A673 (cell line): ENCODE measurements around the gene TEKT4. TPM values are rescaled to one million over a fixed set of nuclear protein-coding genes. Genes with fewer than 3 reads are reported as not detected.

Experiments
- BruUV-seq: library from RNA; stranded (reverse); fragments of 400-500 nt; replicated peaks from 2 replicates; lab custom pipeline; 2021; lab: Mats Ljungman, UMichigan
- CTCF ChIA-PET: fragments of 300-600 bp; sonication (Branson Sonifier 250); formaldehyde crosslinking; loops from one replicate; lab custom pipeline; 2022; ENCODE audit warnings: antibody characterized with exemption; lab: Charles Lee
- POLR2A ChIA-PET: fragments of 300-600 bp; sonication (Branson Sonifier 250); formaldehyde crosslinking; loops from one replicate; lab custom pipeline; 2022; ENCODE audit warnings: antibody characterized with exemption; ENCODE audit not compliant: low non-redundant PET; lab: Charles Lee
- DNase-seq: peaks from one replicate; pipeline ENCODE4 v3.0.0-alpha.2; 2015; ENCODE audit warnings: low spot score
- H3K27ac ChIP-seq: fragments of 200-600 bp; sonication (generic); 2 replicates; pipeline ENCODE4 v1.5.1; 2016; ENCODE audit warnings: mixed run types, low read depth, mild to moderate bottlenecking, mixed read lengths, antibody characterized with exemption, low read length; ENCODE audit not compliant: poor library complexity, severe bottlenecking
- H3K27me3 ChIP-seq: fragments of 200-600 bp; sonication (generic); replicated peaks from 2 replicates; pipeline ENCODE4 v1.6.1; 2017; ENCODE audit warnings: mixed run types, low read depth, mild to moderate bottlenecking, mixed read lengths, antibody characterized with exemption, low read length; ENCODE audit not compliant: insufficient read depth, poor library complexity
- H3K36me3 ChIP-seq: fragments of 200-600 bp; sonication (generic); 2 replicates; pipeline ENCODE4 v1.6.1; 2016; ENCODE audit warnings: mixed run types, mild to moderate bottlenecking, mixed read lengths, antibody characterized with exemption, low read length; ENCODE audit not compliant: insufficient read depth, poor library complexity, severe bottlenecking
- H3K4me1 ChIP-seq: fragments of 200-600 bp; sonication (generic); 2 replicates; pipeline ENCODE4 v1.6.1; 2017; ENCODE audit warnings: mixed run types, mild to moderate bottlenecking, mixed read lengths, antibody characterized with exemption, low read length; ENCODE audit not compliant: insufficient read depth, poor library complexity, severe bottlenecking
- H3K4me3 ChIP-seq: fragments of 200-600 bp; sonication (generic); 2 replicates; pipeline ENCODE4 v1.5.1; 2016; ENCODE audit warnings: low read depth, mixed run types, mild to moderate bottlenecking, mixed read lengths, low read length; ENCODE audit not compliant: poor library complexity, severe bottlenecking
- H3K9me3 ChIP-seq: fragments of 200-600 bp; sonication (generic); 2 replicates; pipeline ENCODE4 v1.6.1; 2016; ENCODE audit warnings: mixed run types, low read depth, mild to moderate bottlenecking, mixed read lengths, antibody characterized with exemption, low read length; ENCODE audit not compliant: poor library complexity, severe bottlenecking
- CTCF ChIP-seq: fragments of 300-800, 200-600 bp; sonication (generic); conservative IDR thresholded peaks from 2 replicates; pipeline ENCODE4 v1.5.1; 2017; ENCODE audit warnings: low read depth, mild to moderate bottlenecking, antibody characterized with exemption, low read length, moderate library complexity, mixed read lengths
- EZH2 ChIP-seq: fragments of 200-600 bp; sonication (generic); IDR thresholded peaks from 2 replicates; pipeline ENCODE4 v1.6.1; 2017; ENCODE audit warnings: borderline replicate concordance, low read depth, mild to moderate bottlenecking, mixed read lengths, antibody characterized with exemption, low read length; ENCODE audit not compliant: poor library complexity, severe bottlenecking
- intact Hi-C: fragments of 100-400 bp; cut with micrococcal nuclease; formaldehyde crosslinking; loops from one replicate; pipeline ENCODE4 v1.10.0; 2022; ENCODE audit not compliant: unreplicated experiment
- total RNA-seq: library from RNA; stranded (reverse); gene quantifications from 2 replicates; pipeline ENCODE4 v1.2.3, GENCODE V29; 2021

Gene TEKT4
- total RNA-seq, 1 experiment from 2014 or later: not detected

GRCh38 chr2:94875064-94875819, 4.0 kb downstream of the TEKT4 start:
- TF ChIP-seq CTCF (no peak), EZH2 (no peak)

GRCh38 chr2:94875820-94876522, 4.7 kb downstream of the TEKT4 start:
- BruUV-seq: no TSS peak
- Histone ChIP-seq H3K27ac (no peak overlapping the region), H3K9me3 (no peaks in the 10 kb centered on the region), H3K4me3 (no peak overlapping the region), H3K36me3 (no peaks in the 10 kb centered on the region), H3K27me3 (peaks cover 16% of the 10 kb centered on the region), H3K4me1 (no peaks in the 10 kb centered on the region)
- intact Hi-C loops: loop anchor here (2.0 kb wide), 1 partner anchor 81 kb away; no protein-coding TSS in a partner anchor
- no peak for DNase-seq
- POLR2A ChIA-PET: no interaction called here
- CTCF ChIA-PET: no interaction called here
- TF ChIP-seq CTCF (no peak), EZH2 (no peak)

More at GRCh38 chr2:94875064-94875819, 4.0 kb downstream of the TEKT4 start:
- H3K9me3 ChIP-seq: no peaks in the 10 kb centered on the region
- no peak for DNase-seq
- intact Hi-C loops: loop anchor here (2.0 kb wide), 1 partner anchor 82 kb away; no protein-coding TSS in a partner anchor
- ChIA-PET POLR2A (no interaction called here), CTCF (interaction anchor here (0.6 kb wide), 1 partner anchor 205 kb away, joined by 6 read pairs; no protein-coding TSS in a partner anchor)
- no peak overlapping the region for H3K27ac ChIP-seq
- H3K4me1 ChIP-seq: no peaks in the 10 kb centered on the region
- H3K36me3 ChIP-seq: no peaks in the 10 kb centered on the region
- H3K4me3 ChIP-seq: no peak overlapping the region
- BruUV-seq: no TSS peak
- H3K27me3 ChIP-seq: peaks cover 21% of the 10 kb centered on the region

GRCh38 chr2:94876523-94876863, 5.3 kb downstream of the TEKT4 start:
- no peaks in the 10 kb centered on the region for H3K9me3 ChIP-seq
- intact Hi-C loops: no loop called here
- DNase-seq: no peak

More at GRCh38 chr2:94876523-94876863, 5.3 kb downstream of the TEKT4 start:
- Histone ChIP-seq H3K4me1 (no peaks in the 10 kb centered on the region), H3K27me3 (peaks cover 10% of the 10 kb centered on the region), H3K4me3 (no peak overlapping the region), H3K27ac (no peak overlapping the region), H3K36me3 (no peaks in the 10 kb centered on the region)
- CTCF ChIA-PET: no interaction called here
- POLR2A ChIA-PET: no interaction called here
- no peak for TF ChIP-seq CTCF
- no peak for TF ChIP-seq EZH2
- no TSS peak for BruUV-seq
